ENCODE data around the gene MACC1.

MACC1 gene

DNA sequence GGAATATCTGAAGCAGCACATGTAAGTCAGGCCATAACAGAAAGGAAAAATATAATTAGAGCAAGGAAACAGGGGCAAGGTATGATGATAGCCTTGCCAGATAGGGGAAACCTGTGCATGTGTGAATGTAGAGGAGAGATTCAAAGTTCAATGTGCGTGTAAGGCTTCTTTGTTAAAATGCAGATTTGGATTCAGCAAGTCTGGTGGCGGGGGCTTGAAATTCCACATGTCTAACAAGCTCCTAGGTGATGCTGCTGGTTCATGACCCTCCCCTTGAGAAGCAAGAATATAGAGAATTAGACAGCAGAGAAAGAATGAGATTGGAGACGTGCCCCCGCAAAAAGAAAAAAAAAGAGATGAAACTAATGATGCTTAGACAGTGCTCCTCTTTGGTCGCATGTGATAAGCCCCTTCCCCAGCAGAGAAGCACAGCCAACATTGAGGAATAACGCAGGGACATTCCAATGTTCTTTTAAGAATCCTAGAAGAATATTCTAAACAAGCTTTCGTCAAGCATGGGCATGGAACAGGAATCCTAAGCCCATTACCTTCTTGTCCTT, 21.1 kb upstream of the MACC1 start:
- no peak for DNase-seq (ENCODE audit: low spot score)
- Histone ChIP-seq H3K4me3 (no peak overlapping the region), H3K27ac (no peak overlapping the region)
- TF ChIP-seq, protein P1, sequence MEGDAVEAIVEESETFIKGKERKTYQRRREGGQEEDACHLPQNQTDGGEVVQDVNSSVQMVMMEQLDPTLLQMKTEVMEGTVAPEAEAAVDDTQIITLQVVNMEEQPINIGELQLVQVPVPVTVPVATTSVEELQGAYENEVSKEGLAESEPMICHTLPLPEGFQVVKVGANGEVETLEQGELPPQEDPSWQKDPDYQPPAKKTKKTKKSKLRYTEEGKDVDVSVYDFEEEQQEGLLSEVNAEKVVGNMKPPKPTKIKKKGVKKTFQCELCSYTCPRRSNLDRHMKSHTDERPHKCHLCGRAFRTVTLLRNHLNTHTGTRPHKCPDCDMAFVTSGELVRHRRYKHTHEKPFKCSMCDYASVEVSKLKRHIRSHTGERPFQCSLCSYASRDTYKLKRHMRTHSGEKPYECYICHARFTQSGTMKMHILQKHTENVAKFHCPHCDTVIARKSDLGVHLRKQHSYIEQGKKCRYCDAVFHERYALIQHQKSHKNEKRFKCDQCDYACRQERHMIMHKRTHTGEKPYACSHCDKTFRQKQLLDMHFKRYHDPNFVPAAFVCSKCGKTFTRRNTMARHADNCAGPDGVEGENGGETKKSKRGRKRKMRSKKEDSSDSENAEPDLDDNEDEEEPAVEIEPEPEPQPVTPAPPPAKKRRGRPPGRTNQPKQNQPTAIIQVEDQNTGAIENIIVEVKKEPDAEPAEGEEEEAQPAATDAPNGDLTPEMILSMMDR (IDR thresholded peaks at IDR 0.05) = no peak

DNA sequence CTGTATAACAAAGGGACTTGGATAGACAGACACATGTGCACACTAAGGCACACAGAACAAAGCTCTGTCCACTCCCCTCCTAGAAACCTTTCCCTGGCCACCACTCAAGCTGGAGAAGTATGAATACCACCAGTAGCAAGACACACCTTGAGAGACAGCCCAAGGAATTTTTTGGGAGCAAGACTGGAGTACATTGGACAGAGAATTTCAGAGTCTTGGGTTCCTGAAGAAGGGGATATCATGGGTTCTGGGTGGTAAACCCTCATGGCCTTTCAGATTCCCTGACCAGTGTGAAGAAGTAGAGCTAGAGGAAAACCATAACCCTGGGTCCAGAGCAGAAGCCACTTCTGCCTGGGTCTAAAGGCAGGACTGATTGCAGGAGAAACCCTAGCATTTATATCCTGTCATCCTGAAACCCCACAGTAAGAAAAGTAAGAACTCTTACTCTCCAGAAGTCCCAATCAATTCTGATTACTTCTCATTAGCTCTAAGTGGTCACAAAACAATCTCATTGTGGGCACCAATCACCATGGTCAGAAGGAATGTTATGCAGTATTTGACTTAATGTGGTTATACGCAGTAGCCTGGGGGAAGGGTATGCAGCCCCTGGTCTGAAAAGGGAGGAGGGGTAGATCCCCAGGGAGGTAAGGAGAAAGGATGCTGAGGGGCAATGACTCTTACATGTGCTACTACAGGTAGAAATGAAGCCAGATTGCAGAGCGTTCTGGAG, 20.4 kb upstream of the MACC1 start:
- no peak overlapping the region for H3K4me3 ChIP-seq
- TF ChIP-seq, protein P1 (IDR thresholded peaks at IDR 0.05) = no peak
- DNase-seq (ENCODE audit: low spot score) = no peak
- no peak overlapping the region for H3K27ac ChIP-seq

DNA sequence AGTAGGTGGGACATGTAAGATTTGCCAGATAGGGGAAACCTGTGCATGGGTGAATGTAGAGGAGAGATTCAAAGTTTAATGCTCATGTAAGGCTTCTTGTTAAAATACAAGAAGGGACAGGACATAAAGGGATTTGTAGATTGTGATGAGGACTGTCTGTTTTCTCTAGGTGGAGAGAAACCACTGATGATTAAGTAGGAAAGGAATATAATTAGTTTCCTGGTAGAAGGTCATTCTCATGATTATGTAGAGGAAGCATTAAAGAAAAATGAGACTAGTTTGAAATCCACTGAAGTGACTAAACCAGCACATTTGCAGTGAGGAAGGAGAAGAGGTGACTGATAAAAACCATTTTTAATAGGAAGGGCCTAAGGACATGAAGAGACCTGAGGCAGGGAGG, 19.6 kb upstream of the MACC1 start:
- Histone ChIP-seq H3K4me3 (no peak overlapping the region), H3K27ac (no peak overlapping the region)
- DNase-seq (ENCODE audit: low spot score) = no peak
- TF ChIP-seq, protein P1 (IDR thresholded peaks at IDR 0.05) = no peak

DNA sequence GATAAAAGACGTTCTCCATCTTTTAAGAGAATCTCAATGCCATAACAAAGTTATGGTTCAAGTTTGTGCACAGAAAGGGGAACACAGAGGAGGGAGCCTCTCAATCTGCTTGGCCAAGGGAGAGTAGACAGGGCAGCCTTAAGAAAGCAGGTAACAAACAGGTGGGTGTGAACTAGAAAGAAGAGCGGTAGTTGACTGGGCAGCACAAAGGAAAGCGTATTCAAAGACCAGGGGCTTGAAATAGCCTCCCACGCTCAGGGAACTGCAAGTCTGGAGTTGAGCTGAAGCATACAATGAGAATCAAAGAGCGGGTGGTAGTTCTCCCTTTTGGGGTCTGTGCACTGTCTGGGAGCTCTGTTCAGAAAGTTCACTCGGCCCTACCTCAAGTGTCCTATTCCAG, 18.9 kb upstream of the MACC1 start:
- no peak for DNase-seq (ENCODE audit: low spot score)
- TF ChIP-seq, protein P1 (IDR thresholded peaks at IDR 0.05) = no peak
- H3K27ac ChIP-seq = no peak overlapping the region
- H3K4me3 ChIP-seq = no peak overlapping the region

DNA sequence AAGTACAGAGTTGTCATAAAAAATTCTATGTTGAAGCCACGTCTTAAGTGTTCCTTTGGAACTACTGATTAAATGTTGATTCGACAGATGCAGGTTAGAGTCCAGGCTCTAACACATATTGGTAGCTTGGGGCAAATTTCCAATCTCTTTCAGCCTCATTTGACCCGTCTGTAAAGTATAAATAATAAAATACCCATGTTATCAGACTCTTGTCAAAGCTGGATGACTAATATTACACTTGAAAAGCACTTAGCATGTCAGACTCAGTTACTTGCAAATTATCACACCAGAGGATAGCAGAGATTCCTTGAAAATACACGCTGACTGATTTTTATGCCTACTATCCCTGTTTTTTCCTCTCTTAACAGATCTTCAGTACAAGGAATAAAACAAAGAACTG, 18.1 kb upstream of the MACC1 start:
- Histone ChIP-seq H3K27ac (no peak overlapping the region), H3K4me3 (no peak overlapping the region)
- DNase-seq (ENCODE audit: low spot score) = no peak
- TF ChIP-seq, protein P1 (IDR thresholded peaks at IDR 0.05) = no peak

DNA sequence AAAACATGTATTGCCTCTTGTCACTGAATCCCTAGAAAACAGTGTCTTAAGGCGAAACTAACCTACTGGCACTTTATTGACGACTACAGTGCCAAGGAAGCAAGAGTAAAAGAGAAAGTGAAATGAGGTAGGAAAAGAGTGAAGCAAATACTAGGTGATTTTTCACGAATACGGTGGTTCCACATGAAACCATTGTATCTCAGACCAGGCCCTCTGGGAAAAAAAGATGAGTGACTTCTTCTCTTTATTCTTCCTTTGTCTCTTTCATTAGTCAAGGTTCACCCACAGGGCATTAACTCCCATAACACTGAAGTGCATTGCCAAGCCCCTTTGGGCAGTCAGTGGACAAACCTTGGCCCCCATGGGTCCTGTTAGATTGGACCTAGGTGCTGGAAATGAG, 16.2 kb upstream of the MACC1 start:
- no peak for DNase-seq (ENCODE audit: low spot score)
- Histone ChIP-seq H3K27ac (no peak overlapping the region), H3K4me3 (no peak overlapping the region)
- TF ChIP-seq, protein P1 (IDR thresholded peaks at IDR 0.05) = no peak

DNA sequence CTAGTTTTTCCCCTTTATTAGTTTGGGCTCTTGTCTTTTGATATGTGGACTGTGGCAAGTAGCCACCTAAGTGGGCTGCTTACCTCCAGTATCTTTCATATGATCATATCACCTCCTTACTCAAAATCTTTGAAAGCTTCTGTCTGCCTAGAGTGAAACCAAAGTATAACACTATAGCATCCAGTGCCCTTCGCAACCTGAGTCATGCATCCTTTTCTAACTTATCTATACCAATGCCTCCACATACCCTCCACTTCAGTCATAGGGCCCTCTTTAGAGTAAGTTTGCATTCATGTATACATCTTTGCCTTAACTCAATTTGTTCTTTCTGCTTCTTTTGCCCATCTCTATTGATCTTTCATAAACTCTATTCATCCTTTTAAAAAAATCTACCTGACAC, 15.7 kb upstream of the MACC1 start:
- Histone ChIP-seq H3K4me3 (no peak overlapping the region), H3K27ac (no peak overlapping the region)
- TF ChIP-seq, protein P1 (IDR thresholded peaks at IDR 0.05) = no peak
- DNase-seq (ENCODE audit: low spot score) = no peak
